Stomach smooth muscle (tissue), 2 donors: Measurements from ENCODE around the gene BLTP3A.
"Not testable (repeated sequence)": the region's sequence is repeated elsewhere in the genome, so short reads cannot be mapped to it uniquely, and the experiment has no call there.

Experiments
- H3K27ac ChIP-seq: one replicate; pipeline ENCODE4 v1.7.0; 2013; ENCODE audit warnings: mild to moderate bottlenecking, low read length, inconsistent platforms
- H3K27me3 ChIP-seq, 2 donors: one replicate each; pipeline ENCODE4 v1.7.0; 2013; ENCODE audit warnings: low read length in 2 of 2; ENCODE audit not compliant: insufficient read depth in 2 of 2, control insufficient read depth in 1 of 2
- H3K36me3 ChIP-seq, 2 donors: one replicate each; pipeline ENCODE4 v1.7.0; 2013; ENCODE audit warnings: low read length in 2 of 2; ENCODE audit not compliant: control insufficient read depth in 2 of 2, insufficient read depth in 2 of 2
- H3K4me1 ChIP-seq: one replicate; pipeline ENCODE4 v1.7.0; 2013; ENCODE audit warnings: low read length; ENCODE audit not compliant: control insufficient read depth, insufficient read depth
- H3K4me3 ChIP-seq, 2 donors: one replicate each; pipeline ENCODE4 v1.7.0; 2013; ENCODE audit warnings: low read length in 2 of 2
- H3K9ac ChIP-seq, 2 donors: one replicate each; pipeline ENCODE4 v1.7.0; 2013; ENCODE audit warnings: low read length in 2 of 2, mild to moderate bottlenecking in 1 of 2
- H3K9me3 ChIP-seq, 2 donors: one replicate each; pipeline ENCODE4 v1.7.0; 2013; ENCODE audit warnings: low read length in 2 of 2; ENCODE audit not compliant: control insufficient read depth in 2 of 2
- donor health status: healthy.
- donor health status: Pancreatic carcinoma.

BLTP3A gene

GRCh38 chr6:34791701-34792604 is at the start of gene BLTP3A:
TSS of gene BLTP3A (plus strand) at chr6:34792083. CDS start at chr6:34792251, 168 bp downstream.
- peak within 1 kb of the TSS; percentile 85 for H3K27ac ChIP-seq
- H3K9ac ChIP-seq, result peak within 1 kb of the TSS; percentile 75 to 87
- no peaks in the 10 kb centered on the region for H3K9me3 ChIP-seq
- H3K36me3 ChIP-seq, result no peaks in the 10 kb centered on the region
- H3K4me3 ChIP-seq, result peak within 1 kb of the TSS; percentile 69 to 94
- H3K4me1 ChIP-seq, result peaks cover 18% of the 10 kb centered on the region
- no peaks in the 10 kb centered on the region for H3K27me3 ChIP-seq

GRCh38 chr6:34742094-34742493 is 49.8 kb upstream of the BLTP3A start:
- Histone ChIP-seq H3K4me3 (no peak overlapping the region), H3K27me3 (no peaks in the 10 kb centered on the region), H3K9me3 (no peaks in the 10 kb centered on the region), H3K9ac (no peak overlapping the region), H3K36me3 (no peaks in the 10 kb centered on the region), H3K4me1 (no peaks in the 10 kb centered on the region), H3K27ac (no peak overlapping the region)

GRCh38 chr6:34743625-34744293 is 48.1 kb upstream of the BLTP3A start:
- no peaks in the 10 kb centered on the region for H3K9me3 ChIP-seq
- H3K27me3 ChIP-seq, result no peaks in the 10 kb centered on the region
- H3K4me1 ChIP-seq, result no peaks in the 10 kb centered on the region
- H3K9ac ChIP-seq, result no peak overlapping the region
- H3K36me3 ChIP-seq, result no peaks in the 10 kb centered on the region
- no peak overlapping the region for H3K4me3 ChIP-seq
- H3K27ac ChIP-seq, result no peak overlapping the region

GRCh38 chr6:34744294-34744647 is 47.6 kb upstream of the BLTP3A start:
- not testable (repeated sequence) for H3K27ac ChIP-seq, H3K4me3 ChIP-seq, H3K9me3 ChIP-seq, H3K36me3 ChIP-seq, H3K4me1 ChIP-seq, H3K9ac ChIP-seq, H3K27me3 ChIP-seq

- Histone ChIP-seq H3K27me3 (no peaks in the 10 kb centered on the region), H3K36me3 (no peaks in the 10 kb centered on the region), H3K4me3 (no peak overlapping the region), H3K4me1 (no peaks in the 10 kb centered on the region), H3K9me3 (no peaks in the 10 kb centered on the region), H3K9ac (no peak overlapping the region), H3K27ac (no peak overlapping the region)
Measured at GRCh38 chr6:34745277-34746103, 46.4 kb upstream of the BLTP3A start.

- Histone ChIP-seq H3K4me1 (no peaks in the 10 kb centered on the region), H3K9ac (no peak overlapping the region), H3K27me3 (no peaks in the 10 kb centered on the region), H3K27ac (no peak overlapping the region), H3K9me3 (no peaks in the 10 kb centered on the region), H3K36me3 (no peaks in the 10 kb centered on the region), H3K4me3 (no peak overlapping the region)
Measured at GRCh38 chr6:34746104-34746846, 45.6 kb upstream of the BLTP3A start.

GRCh38 chr6:34748757-34749156 is 43.1 kb upstream of the BLTP3A start:
- Histone ChIP-seq H3K27ac (no peak overlapping the region), H3K27me3 (no peaks in the 10 kb centered on the region), H3K4me1 (no peaks in the 10 kb centered on the region), H3K36me3 (no peaks in the 10 kb centered on the region), H3K4me3 (no peak overlapping the region), H3K9ac (no peak overlapping the region), H3K9me3 (no peaks in the 10 kb centered on the region)

- Histone ChIP-seq H3K4me3 (peak overlapping the region; percentile 88 to 97), H3K9ac (peak overlapping the region; percentile 86 to 93), H3K27ac (peak overlapping the region; percentile 91)
- not testable (repeated sequence) for H3K27me3 ChIP-seq, H3K9me3 ChIP-seq, H3K36me3 ChIP-seq, H3K4me1 ChIP-seq
Measured at GRCh38 chr6:34756513-34756856, 35.4 kb upstream of the BLTP3A start.

GRCh38 chr6:34757687-34758274 is 34.1 kb upstream of the BLTP3A start:
- Histone ChIP-seq H3K27ac (peak overlapping the region; percentile 91), H3K27me3 (no peaks in the 10 kb centered on the region), H3K36me3 (peaks cover 4 to 5% of the 10 kb centered on the region in 2 donors), H3K9me3 (no peaks in the 10 kb centered on the region), H3K9ac (peak overlapping the region; percentile 86 to 93), H3K4me1 (peaks cover 6% of the 10 kb centered on the region), H3K4me3 (peak overlapping the region; percentile 88 to 97)

GRCh38 chr6:34760108-34760507 is 31.8 kb upstream of the BLTP3A start:
- H3K36me3 ChIP-seq, result peaks cover 12 to 13% of the 10 kb centered on the region in 2 donors
- no peaks in the 10 kb centered on the region for H3K27me3 ChIP-seq
- no peak overlapping the region for H3K27ac ChIP-seq
- no peak overlapping the region for H3K4me3 ChIP-seq
- H3K9me3 ChIP-seq, result no peaks in the 10 kb centered on the region
- no peak overlapping the region for H3K9ac ChIP-seq
- peaks cover 6% of the 10 kb centered on the region for H3K4me1 ChIP-seq
